ENCODE data around the gene ASPA.

GRCh38 chr17:3524024-3524423 lies 48.2 kb downstream of the ASPA start:
- TF ChIP-seq CTCF (conservative IDR thresholded peaks at IDR 0.05) (no peak), ZFX (IDR thresholded peaks at IDR 0.05) (no peak)
